OCI-LY7 (cell line): ENCODE measurements around the gene ZNF528. TPM values are rescaled to one million over a fixed set of nuclear protein-coding genes. Genes with fewer than 3 reads are reported as not detected.

ENCODE experiments used
- BruUV-seq: library from RNA; stranded (reverse); fragments of 400-500 nt; replicated peaks from 2 replicates; lab custom pipeline; 2021; lab: Mats Ljungman, UMichigan
- CTCF ChIA-PET: fragments of 300-600 bp; sonication (Branson Sonifier 250); formaldehyde crosslinking; loops from one replicate; lab custom pipeline; 2022; ENCODE audit warnings: antibody characterized with exemption; ENCODE audit not compliant: unreplicated experiment; lab: Charles Lee
- POLR2A ChIA-PET: fragments of 300-600 bp; sonication (Branson Sonifier 250); formaldehyde crosslinking; loops from one replicate; lab custom pipeline; 2022; ENCODE audit warnings: antibody characterized with exemption; lab: Charles Lee
- DNase-seq: peaks from one replicate; pipeline ENCODE4 v3.0.0-alpha.2; 2015; ENCODE audit warnings: low spot score
- H2AFZ ChIP-seq: fragments of 200-600 bp; sonication (generic), shearing (Covaris generic); 2 replicates; pipeline ENCODE4 v1.6.1; 2014; ENCODE audit warnings: mild to moderate bottlenecking, antibody characterized with exemption, low read length, moderate library complexity
- H3K27ac ChIP-seq: fragments of 200-600 bp; sonication (generic); 2 replicates; pipeline ENCODE4 v1.5.1; 2014; ENCODE audit warnings: mixed run types, low read depth, mild to moderate bottlenecking, moderate library complexity, low read length, inconsistent platforms; ENCODE audit not compliant: poor library complexity, severe bottlenecking
- H3K36me3 ChIP-seq: fragments of 200-600 bp; sonication (generic); 2 replicates; pipeline ENCODE4 v1.6.1; 2014; ENCODE audit warnings: mild to moderate bottlenecking, antibody characterized with exemption, low read length, moderate library complexity, mixed read lengths; ENCODE audit not compliant: insufficient read depth
- H3K4me1 ChIP-seq: fragments of 200-600 bp; sonication (generic); 2 replicates; pipeline ENCODE4 v1.5.1; 2014; ENCODE audit warnings: mild to moderate bottlenecking, low read length; ENCODE audit not compliant: insufficient read depth, poor library complexity, severe bottlenecking
- H3K4me2 ChIP-seq: fragments of 200-600 bp; sonication (generic); 2 replicates; pipeline ENCODE4 v1.6.1; 2014; ENCODE audit warnings: mild to moderate bottlenecking, low read length
- H3K4me3 ChIP-seq: fragments of 200-600 bp; sonication (generic); 2 replicates; pipeline ENCODE4 v1.5.1; 2014; ENCODE audit warnings: mild to moderate bottlenecking, low read depth, low read length; ENCODE audit not compliant: poor library complexity, severe bottlenecking
- H3K79me2 ChIP-seq: fragments of 200-600 bp; sonication (generic); 2 replicates; pipeline ENCODE4 v1.6.1; 2016; ENCODE audit warnings: low read depth, mild to moderate bottlenecking, low read length, moderate library complexity, mixed read lengths; ENCODE audit not compliant: insufficient read depth
- H3K9me2 ChIP-seq: fragments of 200-600 bp; sonication (generic); 2 replicates; pipeline ENCODE4 v1.6.1; 2016; ENCODE audit warnings: mild to moderate bottlenecking, low read length, mixed read lengths; ENCODE audit not compliant: insufficient read depth
- H3K9me3 ChIP-seq: fragments of 200-600 bp; sonication (generic); 2 replicates; pipeline ENCODE4 v1.6.1; 2014; ENCODE audit warnings: mild to moderate bottlenecking, mixed run types, low read length, mixed read lengths
- H4K20me1 ChIP-seq: fragments of 200-600 bp; sonication (generic); 2 replicates; pipeline ENCODE4 v1.6.1; 2014; ENCODE audit warnings: mild to moderate bottlenecking, antibody characterized with exemption, low read length, moderate library complexity, mixed read lengths; ENCODE audit not compliant: insufficient read depth
- CTCF ChIP-seq: fragments of 200-600 bp; sonication (generic); conservative IDR thresholded peaks from 2 replicates; pipeline ENCODE4 v1.5.1; 2014; ENCODE audit warnings: mild to moderate bottlenecking, antibody characterized with exemption, low read length, moderate library complexity, mixed read lengths
- EZH2phosphoT487 ChIP-seq: fragments of 200-600 bp; sonication (generic); IDR thresholded peaks from 2 replicates; pipeline ENCODE4 v1.6.1; 2018; ENCODE audit warnings: low read depth, borderline replicate concordance, mild to moderate bottlenecking, mixed run types, antibody characterized with exemption, low read length, moderate library complexity, mixed read lengths
- intact Hi-C: fragments of 100-400 bp; cut with micrococcal nuclease; formaldehyde crosslinking; loops from one replicate; pipeline ENCODE4 v1.10.0; 2022; ENCODE audit not compliant: unreplicated experiment
- total RNA-seq, 2 experiments: library from RNA; depleted of rRNA in 1 of 2; stranded (reverse); fragments of >200 nt in 1 of 2; shearing (Covaris generic) in 1 of 2; gene quantifications; 2 replicates each; pipeline ENCODE4 v1.2.3, GENCODE V29; 2014 to 2022

ZNF528 gene
- total RNA-seq, 2 experiments from 2014 or later = 0.27 TPM; not detected in 1

GRCh38 chr19:52415711-52416110 lies 18.1 kb downstream of the ZNF528 start:
- intact Hi-C loops = no loop called here
- no peak for TF ChIP-seq CTCF
- no peak for TF ChIP-seq EZH2phosphoT487

DNA sequence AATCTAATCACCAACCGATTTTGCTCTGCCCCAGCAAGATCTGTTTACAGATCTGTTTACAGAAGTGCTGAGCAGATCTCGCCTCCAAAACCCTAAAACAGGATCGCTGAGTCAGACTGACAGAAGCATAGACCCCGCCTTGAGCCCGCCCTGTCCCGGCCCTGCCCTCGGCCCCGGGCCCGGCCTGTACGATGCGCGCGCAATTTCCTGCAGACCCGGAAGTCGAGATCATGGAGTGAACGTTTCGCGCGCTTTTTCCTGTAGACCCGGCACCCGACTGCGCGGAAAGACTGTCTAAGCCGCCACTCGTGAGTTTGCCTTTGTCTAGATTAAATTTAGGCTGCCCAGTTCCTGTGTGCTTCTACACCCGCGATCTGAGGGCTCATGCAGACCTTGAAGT lies 31.3 kb downstream of the ZNF528 start, which contains the start of gene ZNF534:
TSS of gene ZNF534 (plus strand) at position 212 of the 400 bp plus-strand sequence. CDS start 2,327 bp downstream, outside the sequence.
- no peaks in the 10 kb centered on the region for H3K4me1 ChIP-seq
- no peak within 1 kb of the TSS for H3K4me2 ChIP-seq
- H3K9me2 ChIP-seq = no peaks in the 10 kb centered on the region
- TF ChIP-seq CTCF = no peak
- no peak for TF ChIP-seq EZH2phosphoT487
- CTCF ChIA-PET = no interaction called here
- intact Hi-C loops = no loop called here
- H3K4me3 ChIP-seq = no peak within 1 kb of the TSS
- no peaks in the 10 kb centered on the region for H3K9me3 ChIP-seq
- DNase-seq = no peak
- H2AFZ ChIP-seq = no peak within 1 kb of the TSS
- H4K20me1 ChIP-seq = no peaks in the 10 kb centered on the region
- POLR2A ChIA-PET = no interaction called here
- no peaks in the 10 kb centered on the region for H3K36me3 ChIP-seq
- H3K79me2 ChIP-seq = no peaks in the 10 kb centered on the region
- no TSS peak for BruUV-seq
- no peak within 1 kb of the TSS for H3K27ac ChIP-seq

More at GRCh38 chr19:52415711-52416110, 18.1 kb downstream of the ZNF528 start:
- H3K4me3 ChIP-seq = no peak overlapping the region
- H3K4me1 ChIP-seq = no peaks in the 10 kb centered on the region
- H3K36me3 ChIP-seq = no peaks in the 10 kb centered on the region
- no peaks in the 10 kb centered on the region for H3K79me2 ChIP-seq
- H2AFZ ChIP-seq = no peak overlapping the region
- ChIA-PET POLR2A (no interaction called here), CTCF (no interaction called here)
- no peak overlapping the region for H3K4me2 ChIP-seq
- no peak for DNase-seq
- no peak overlapping the region for H3K27ac ChIP-seq
- H3K9me2 ChIP-seq = no peaks in the 10 kb centered on the region
- H3K9me3 ChIP-seq = 0 out of 2 replicates have a peak, but pooled peaks cover 3% of the 10 kb centered on the region
- BruUV-seq = no TSS peak
- H4K20me1 ChIP-seq = no peaks in the 10 kb centered on the region

- Histone ChIP-seq H3K4me3 (no peak overlapping the region), H4K20me1 (no peaks in the 10 kb centered on the region), H3K79me2 (no peaks in the 10 kb centered on the region), H3K27ac (no peak overlapping the region), H3K4me1 (no peaks in the 10 kb centered on the region), H3K36me3 (no peaks in the 10 kb centered on the region), H3K9me2 (no peaks in the 10 kb centered on the region), H2AFZ (no peak overlapping the region), H3K4me2 (no peak overlapping the region), H3K9me3 (no peaks in the 10 kb centered on the region)
- no TSS peak for BruUV-seq
- TF ChIP-seq EZH2phosphoT487 (no peak), CTCF (no peak)
- POLR2A ChIA-PET = no interaction called here
- CTCF ChIA-PET = no interaction called here
- DNase-seq = no peak
- intact Hi-C loops = no loop called here
Observed at GRCh38 chr19:52442179-52442578, 44.5 kb downstream of the ZNF528 start.
